HG02852 (cell line): Measurements from ENCODE around the gene PODXL2.
A peak's percentile ranks its signal among the peaks of the same experiment; 100 is the strongest.

Experiments used
- ATAC-seq: cut with Tn5 transposase; IDR thresholded peaks from one replicate; pipeline ENCODE4 v1.9.1; 2021; ENCODE audit warnings: mild to moderate bottlenecking, moderate library complexity; ENCODE audit not compliant: unreplicated experiment

The PODXL2 gene

GRCh38 chr3:127687228-127687737 lies 58.3 kb downstream of the PODXL2 start:
- no peak for ATAC-seq

GRCh38 chr3:127688022-127688415 lies 59.0 kb downstream of the PODXL2 start:
- no peak for ATAC-seq

DNA sequence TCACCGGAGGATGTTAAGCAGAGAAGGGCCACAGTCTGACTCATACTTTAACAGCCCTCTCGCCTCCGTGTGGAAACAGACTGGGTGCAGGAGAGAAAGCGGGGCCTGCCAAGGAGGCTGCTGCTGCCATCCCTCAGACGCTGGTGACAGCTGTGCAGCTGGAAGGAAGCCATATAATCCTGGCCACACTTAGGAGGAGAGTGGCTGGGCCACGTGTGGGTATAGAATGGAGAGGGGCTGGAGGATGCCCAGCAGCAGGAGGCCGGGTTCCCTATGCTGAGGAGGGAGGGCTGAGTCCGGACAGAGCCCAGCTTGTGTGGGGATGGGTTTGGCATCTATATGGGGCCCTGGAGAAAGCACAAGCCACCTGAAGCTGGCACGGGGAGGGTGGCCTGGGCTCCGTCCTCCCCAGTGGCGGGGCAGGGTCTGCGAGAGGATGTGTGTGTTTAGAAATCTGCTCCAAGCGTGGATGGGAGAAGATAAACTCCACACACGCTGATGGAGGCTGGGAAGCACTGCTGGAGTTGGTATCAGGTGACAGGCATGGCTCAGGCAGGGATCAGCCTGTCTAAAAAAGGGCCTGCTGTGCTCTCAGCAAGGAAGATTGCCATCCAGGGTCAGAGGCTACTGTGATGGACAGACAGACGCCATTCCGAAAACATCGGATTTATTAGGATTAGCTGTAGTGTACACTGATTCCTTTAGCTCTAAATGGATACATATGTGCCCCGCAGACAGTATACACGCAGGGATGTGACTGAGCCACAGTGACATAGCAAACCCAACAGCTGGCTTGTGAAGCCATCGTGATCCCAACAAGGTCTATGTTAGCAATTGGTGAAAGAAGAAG lies 59.7 kb downstream of the PODXL2 start:
- ATAC-seq = no peak

DNA sequence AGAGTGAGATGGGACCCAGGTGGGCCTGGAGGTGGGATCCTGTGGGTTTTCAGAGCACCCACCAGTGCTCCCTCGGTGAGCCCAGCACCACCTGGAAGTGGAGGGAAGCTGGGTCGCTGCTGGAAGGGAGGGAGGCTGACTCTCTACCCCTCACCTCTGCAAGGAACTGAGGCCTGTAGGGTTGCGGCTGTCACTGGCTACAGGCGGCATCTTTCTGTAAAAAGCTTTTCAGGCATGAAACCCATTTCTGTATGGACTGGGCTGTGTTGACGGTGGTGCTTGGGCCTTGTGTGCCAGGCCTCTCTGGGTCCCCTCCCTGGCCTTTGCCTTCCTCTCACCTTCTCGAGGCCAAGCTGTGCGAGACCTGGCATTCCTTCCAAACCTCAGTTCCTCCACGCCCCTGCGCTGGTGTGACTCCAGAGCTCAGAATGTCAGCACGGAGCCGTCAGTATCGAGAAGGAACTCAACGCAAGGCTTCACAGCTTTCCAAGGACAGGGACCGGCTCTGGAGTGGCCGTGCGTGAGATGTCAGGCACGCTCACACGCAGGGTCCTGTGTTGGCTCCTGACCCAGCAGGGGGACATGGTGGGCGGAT lies 60.4 kb downstream of the PODXL2 start:
- no peak for ATAC-seq

DNA sequence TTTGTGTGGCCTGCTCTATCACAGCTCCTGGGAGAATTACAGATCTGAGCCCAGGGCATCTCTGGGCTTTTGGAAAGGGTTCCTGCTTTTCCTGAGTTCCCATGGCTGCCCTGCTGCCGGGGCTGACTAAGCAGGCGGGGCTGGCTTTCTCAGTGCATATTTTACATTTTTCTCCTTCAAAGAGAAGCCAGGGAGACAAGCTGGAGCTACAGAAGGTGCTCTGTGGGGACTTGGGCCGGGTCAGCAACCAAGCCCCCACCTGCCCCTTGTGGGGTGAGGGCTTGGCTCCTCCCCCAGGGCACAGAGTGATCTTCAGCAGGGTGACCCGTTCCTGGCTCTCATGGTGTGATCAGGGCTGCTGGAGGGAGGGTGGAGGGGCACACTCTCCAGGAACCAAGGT lies 61.1 kb downstream of the PODXL2 start:
- no peak for ATAC-seq

GRCh38 chr3:127690823-127691452 lies 62.0 kb downstream of the PODXL2 start:
- ATAC-seq = no peak

DNA sequence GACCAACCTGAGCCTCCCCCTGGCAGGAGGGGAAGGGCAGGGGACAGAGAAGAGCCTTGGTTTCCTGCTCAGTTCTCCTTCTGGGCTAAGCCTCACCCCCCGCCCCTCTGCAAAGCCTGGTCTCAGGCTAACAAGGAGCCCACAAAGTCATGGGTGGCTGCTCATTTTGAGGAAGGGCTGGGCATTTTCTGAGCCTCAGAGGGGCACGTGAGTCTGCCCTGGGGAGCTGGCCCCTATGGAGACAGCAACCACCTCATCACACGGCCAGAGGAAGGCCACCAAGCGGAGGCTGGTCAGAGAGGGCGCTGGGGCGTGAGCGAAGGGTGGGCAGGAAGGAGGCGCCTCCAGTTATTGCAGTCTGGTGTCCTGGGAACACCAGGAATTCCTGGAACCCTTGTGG lies 62.5 kb downstream of the PODXL2 start:
- ATAC-seq = no peak

DNA sequence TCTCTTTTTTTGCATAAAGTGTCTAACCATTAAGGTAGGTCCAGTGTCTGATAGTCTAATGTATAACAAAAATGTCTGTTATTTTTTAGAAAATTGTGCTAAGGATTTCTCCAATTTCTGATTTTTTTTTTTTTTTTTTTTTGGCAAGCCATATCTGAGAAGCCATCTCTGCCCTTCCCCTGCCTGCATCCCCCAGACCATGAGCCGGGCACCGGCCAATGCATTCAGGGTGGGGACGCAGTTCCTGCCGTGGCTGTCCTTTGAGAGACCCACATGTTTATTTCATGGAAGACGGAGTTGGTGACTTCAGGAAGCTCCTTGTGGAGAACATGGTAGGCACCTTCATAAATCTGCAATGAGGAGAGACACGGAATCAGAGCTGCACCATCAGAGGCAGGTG lies 63.0 kb downstream of the PODXL2 start:
- no peak for ATAC-seq

GRCh38 chr3:127692501-127693335 lies 63.7 kb downstream of the PODXL2 start:
- ATAC-seq = no peak

DNA sequence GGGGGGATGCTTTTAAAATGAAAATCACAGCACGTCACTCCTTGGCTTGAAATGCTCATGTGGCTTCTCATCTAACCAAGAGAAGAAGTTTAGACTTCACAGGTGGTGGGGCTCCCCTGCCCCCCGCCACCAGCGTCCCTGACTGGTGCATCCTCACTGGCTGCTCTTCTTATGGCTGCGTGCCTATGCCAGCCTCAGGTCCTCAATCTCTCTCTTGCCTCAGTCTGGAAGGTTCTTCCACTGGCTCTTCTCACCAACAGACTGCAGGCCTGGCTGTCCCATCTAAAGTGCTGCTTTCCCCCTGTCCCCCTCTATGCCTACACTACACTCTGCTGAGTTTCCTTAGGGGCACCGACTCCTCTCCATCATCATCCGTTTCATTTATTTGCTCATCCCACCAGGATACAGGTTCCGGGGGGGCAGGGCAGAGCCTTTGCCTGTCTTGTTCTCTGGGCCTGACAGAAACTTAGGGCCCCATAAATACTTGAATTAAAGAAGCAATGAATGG lies 64.4 kb downstream of the PODXL2 start:
- no peak for ATAC-seq

DNA sequence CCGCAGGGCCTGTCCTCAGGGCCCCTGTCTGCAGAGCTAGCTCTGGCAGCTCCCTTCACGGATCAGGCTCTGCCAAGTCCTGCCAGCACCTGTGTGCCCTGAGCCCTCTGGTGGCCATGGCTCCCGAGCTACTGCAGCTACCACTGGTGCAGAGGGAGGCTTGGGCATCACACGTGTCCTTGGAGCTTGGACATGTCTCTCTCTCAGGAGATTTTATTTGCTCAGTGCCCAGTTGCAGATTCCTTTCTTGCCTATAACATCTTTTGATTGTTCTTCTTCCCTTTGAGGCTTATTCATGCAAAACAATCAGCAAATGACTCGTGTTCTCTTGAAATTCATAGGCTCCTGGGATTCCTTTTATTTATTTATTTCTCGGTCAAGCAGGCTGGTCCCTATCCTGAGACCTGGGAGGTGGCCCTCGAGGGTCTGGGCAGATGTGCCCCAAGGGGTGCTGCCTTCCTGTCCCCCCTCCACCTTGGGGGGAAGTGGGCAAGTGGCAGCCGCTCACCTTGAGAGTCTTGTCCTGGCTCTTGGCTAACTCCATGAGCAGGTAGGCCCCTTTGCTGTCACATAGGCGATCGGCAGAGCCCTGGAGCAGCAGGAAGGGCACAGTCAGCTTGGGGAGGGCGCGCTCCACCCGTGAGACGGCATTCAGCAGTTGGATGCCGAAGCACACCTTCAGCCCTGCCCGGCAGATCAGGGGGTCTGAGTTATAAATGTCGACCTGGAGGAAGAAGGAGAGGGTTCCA lies 65.7 kb downstream of the PODXL2 start:
- no peak for ATAC-seq

DNA sequence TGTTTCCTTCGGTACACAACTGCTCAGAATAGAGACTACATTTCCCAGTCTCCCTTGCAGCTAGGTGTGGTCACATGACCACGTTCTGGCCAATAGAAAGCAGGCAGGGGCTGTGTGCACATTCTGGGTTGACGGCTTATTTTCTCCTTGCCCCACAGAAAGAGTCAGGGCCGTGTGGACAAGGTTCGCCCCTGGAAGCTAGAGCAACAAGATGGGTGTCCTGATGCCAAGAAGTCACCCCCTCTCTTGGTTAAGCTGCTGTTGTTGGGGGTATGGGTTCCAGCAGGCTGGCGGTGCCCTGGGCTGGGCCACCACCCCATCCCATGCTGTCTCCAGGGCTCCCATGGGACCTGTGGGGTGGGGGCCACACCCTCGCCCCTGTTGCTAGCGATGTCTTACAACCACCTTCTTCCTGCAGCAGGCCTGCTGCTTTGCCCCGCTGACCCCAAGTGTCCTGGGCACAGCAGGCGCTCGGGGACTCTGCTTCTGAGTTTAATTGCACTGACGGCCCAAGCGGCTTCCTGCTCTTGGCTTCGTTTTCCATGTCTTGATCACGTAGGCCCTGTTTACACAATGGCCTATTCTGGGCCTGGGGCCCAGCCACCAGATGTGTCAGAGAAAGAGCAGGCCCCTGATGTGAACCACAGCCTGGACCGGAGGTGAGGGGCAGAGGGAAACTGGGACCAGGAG lies 68.7 kb downstream of the PODXL2 start:
- peak; percentile 57 for ATAC-seq

DNA sequence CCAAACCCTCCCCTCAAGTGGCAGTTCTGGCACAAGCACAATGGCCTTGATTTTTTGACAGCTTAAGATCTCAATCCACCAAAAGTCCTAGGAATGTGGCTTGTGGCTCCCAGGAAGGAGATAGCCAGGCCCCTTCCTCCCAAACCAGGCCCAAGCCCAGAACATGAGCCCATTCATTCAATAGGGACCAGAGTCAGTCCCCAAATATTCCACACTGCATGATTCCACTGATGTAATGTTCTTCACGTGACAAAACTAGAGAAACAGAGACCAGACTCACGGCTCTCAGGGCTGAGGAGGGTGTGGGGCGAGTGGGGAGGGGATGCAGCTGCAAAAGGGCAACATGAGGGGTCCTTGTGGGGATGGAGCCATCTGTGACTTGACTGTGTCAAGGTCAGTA lies 69.3 kb downstream of the PODXL2 start:
- ATAC-seq = no peak

DNA sequence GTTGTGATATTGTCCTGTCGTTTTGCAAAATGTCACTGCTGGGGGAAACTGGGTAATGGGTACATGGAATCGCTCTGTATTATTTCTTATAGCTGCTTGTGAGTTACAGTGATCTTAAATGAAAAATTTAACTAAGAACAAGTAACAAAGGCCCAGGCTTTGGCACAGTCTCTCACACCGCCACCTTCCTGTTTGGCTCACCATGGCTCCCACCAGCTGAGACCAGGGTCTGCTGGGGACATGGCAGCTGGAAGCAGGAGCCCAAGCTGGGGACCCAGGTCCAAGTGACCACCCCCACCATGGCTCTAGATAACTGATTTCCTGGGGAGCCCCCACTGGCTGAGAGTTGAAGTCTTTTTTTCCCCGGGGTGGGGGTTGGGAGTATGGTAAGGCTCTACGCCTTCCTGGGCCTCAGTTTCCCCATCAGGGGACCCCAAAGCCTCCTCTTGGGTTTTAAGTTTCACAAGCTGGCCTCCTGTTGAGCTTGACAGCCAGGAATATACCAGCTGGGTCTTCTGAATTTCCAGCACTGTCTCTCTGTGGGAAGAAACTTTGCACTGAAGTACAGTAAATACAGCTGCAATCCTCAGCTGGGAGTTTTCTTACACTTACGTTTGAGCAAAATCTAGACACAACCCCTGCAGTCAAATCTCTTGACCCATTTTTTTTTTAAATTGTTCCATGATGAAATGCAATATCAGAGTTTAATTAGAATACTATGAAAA lies 69.9 kb downstream of the PODXL2 start:
- ATAC-seq = no peak

GRCh38 chr3:127699416-127700300 lies 70.7 kb downstream of the PODXL2 start:
- ATAC-seq = no peak

- no peak for ATAC-seq
Measured at GRCh38 chr3:127700406-127700805, 71.4 kb downstream of the PODXL2 start.

DNA sequence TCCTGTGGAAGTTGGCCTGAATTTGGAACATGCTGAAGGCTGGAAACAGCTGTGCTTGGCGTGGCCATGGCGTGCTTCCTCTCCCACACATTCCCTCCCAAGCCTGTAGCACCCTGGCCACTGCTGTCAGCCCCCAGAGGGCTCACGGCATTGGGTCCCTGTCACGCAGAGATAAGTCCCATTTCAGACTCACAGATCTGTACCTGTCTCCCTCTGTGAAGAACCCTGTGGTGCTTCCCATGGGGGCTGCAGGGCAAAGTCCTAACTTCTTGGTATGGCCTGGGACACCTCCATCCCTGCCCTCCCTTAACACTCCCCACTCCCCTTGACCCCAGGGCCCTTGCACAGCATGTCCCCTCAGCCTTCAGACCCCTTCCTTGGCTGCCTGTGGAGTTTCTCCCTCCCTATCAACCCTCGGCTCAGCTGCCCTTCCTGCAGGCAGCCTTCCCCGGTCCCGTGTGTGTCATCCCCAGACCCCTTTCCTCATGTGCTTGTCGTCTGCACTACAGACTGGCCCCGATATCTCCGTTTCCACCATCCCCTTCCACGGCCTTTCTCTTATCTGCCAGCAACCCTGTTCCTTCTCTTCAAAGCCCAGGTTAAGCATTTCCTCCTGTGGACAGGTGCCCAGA lies 72.4 kb downstream of the PODXL2 start:
- ATAC-seq = no peak
